HTR-8/SVneo (cell line): Measurements from ENCODE around the gene KLHL22.
"Not testable (repeated sequence)": the region's sequence is repeated elsewhere in the genome, so short reads cannot be mapped to it uniquely, and the experiment has no call there.

Experiments
- DNase-seq: peaks from one replicate; pipeline ENCODE4 v3.0.0; 2011; ENCODE audit warnings: low spot score, mixed read lengths; ENCODE audit not compliant: insufficient read length
- FAIRE-seq: peaks from 2 replicates; lab custom pipeline; 2011; peaks lifted over from hg19 to GRCh38; lab: Jason Lieb, UNC

The KLHL22 gene

GRCh38 chr22:20453222-20453621, 42.4 kb downstream of the KLHL22 start:
- no peak for FAIRE-seq
- DNase-seq = no peak

GRCh38 chr22:20451920-20452319, 43.7 kb downstream of the KLHL22 start:
- DNase-seq = no peak

GRCh38 chr22:20451129-20451778, 44.3 kb downstream of the KLHL22 start:
- not testable (repeated sequence) for FAIRE-seq

More at GRCh38 chr22:20451920-20452319, 43.7 kb downstream of the KLHL22 start:
- FAIRE-seq = peak; percentile 58

GRCh38 chr22:20450551-20450906, 45.1 kb downstream of the KLHL22 start:
- FAIRE-seq = no peak
- DNase-seq = no peak

More at GRCh38 chr22:20451129-20451778, 44.3 kb downstream of the KLHL22 start:
- not testable (repeated sequence) for DNase-seq

GRCh38 chr22:20449819-20450550, 45.6 kb downstream of the KLHL22 start:
- FAIRE-seq (no peak), DNase-seq (no peak)

GRCh38 chr22:20448630-20449029, 47.0 kb downstream of the KLHL22 start:
- FAIRE-seq = no peak
- no peak for DNase-seq

- FAIRE-seq = no peak
Measured at GRCh38 chr22:20446383-20446970, 49.1 kb downstream of the KLHL22 start.

GRCh38 chr22:20444325-20444724, 51.3 kb downstream of the KLHL22 start:
- DNase-seq = no peak
- FAIRE-seq = no peak

More at GRCh38 chr22:20446383-20446970, 49.1 kb downstream of the KLHL22 start:
- no peak for DNase-seq

- FAIRE-seq = no peak
Measured at GRCh38 chr22:20442485-20443284, 52.9 kb downstream of the KLHL22 start.

GRCh38 chr22:20441631-20442484, 53.7 kb downstream of the KLHL22 start:
- FAIRE-seq = no peak
- DNase-seq = no peak

More at GRCh38 chr22:20442485-20443284, 52.9 kb downstream of the KLHL22 start:
- DNase-seq = no peak

GRCh38 chr22:20440637-20441591, 54.7 kb downstream of the KLHL22 start:
- FAIRE-seq (no peak), DNase-seq (no peak)

- DNase-seq (no peak), FAIRE-seq (no peak)
Measured at GRCh38 chr22:20439928-20440575, 55.5 kb downstream of the KLHL22 start.

GRCh38 chr22:20439556-20439927, 56.1 kb downstream of the KLHL22 start:
- no peak for FAIRE-seq
- no peak for DNase-seq

GRCh38 chr22:20438678-20439492, 56.7 kb downstream of the KLHL22 start:
- FAIRE-seq (peak; percentile 85), DNase-seq (no peak)

- DNase-seq = no peak
- no peak for FAIRE-seq
Measured at GRCh38 chr22:20438427-20438677, 57.2 kb downstream of the KLHL22 start.

GRCh38 chr22:20437613-20438426, 57.8 kb downstream of the KLHL22 start, which contains the start of gene SCARF2:
SCARF2 (minus strand) TSS chr22:20437825; CDS start chr22:20437754, 71 bp downstream.
- DNase-seq = peak; percentile 79
- peak; percentile 76 for FAIRE-seq
